Neuronal stem cell (in vitro differentiated cells): ENCODE measurements around the gene TNIK.

Source experiments
- DNase-seq: peaks from one replicate; pipeline ENCODE4 v3.0.0-alpha.2; 2013; ENCODE audit warnings: low spot score
- H2AFZ ChIP-seq: one replicate; pipeline ENCODE4 v1.6.1; 2013; ENCODE audit warnings: mild to moderate bottlenecking, low read length, inconsistent platforms
- H2AK5ac ChIP-seq: 2 replicates; pipeline ENCODE4 v1.6.1; 2013; ENCODE audit warnings: low read depth, mild to moderate bottlenecking, inconsistent platforms, low read length, moderate library complexity, mixed read lengths
- H2BK120ac ChIP-seq: 2 replicates; pipeline ENCODE4 v1.6.1; 2013; ENCODE audit warnings: low read depth, mild to moderate bottlenecking, inconsistent platforms, low read length, moderate library complexity, mixed read lengths
- H2BK12ac ChIP-seq: one replicate; pipeline ENCODE4 v1.6.1; 2013; ENCODE audit warnings: low read length, inconsistent platforms
- H2BK15ac ChIP-seq: 2 replicates; pipeline ENCODE4 v1.6.1; 2013; ENCODE audit warnings: mild to moderate bottlenecking, low read length, inconsistent platforms, mixed read lengths
- H2BK5ac ChIP-seq: one replicate; pipeline ENCODE4 v1.6.1; 2013; ENCODE audit warnings: inconsistent platforms, mild to moderate bottlenecking, low read length, moderate library complexity
- H3K14ac ChIP-seq: one replicate; pipeline ENCODE4 v1.6.1; 2013; ENCODE audit warnings: low read length, inconsistent platforms
- H3K18ac ChIP-seq: 2 replicates; pipeline ENCODE4 v1.6.1; 2013; ENCODE audit warnings: low read length, inconsistent platforms
- H3K23ac ChIP-seq: 2 replicates; pipeline ENCODE4 v1.6.1; 2013; ENCODE audit warnings: low read depth, mild to moderate bottlenecking, mixed read lengths, low read length, inconsistent platforms; ENCODE audit not compliant: poor library complexity
- H3K27ac ChIP-seq: replicated peaks from 3 replicates; pipeline ENCODE4 v1.5.1; 2013; ENCODE audit warnings: low read length, inconsistent platforms
- H3K27me3 ChIP-seq, 3 experiments: 2 replicates each; pipeline ENCODE4 v1.6.1; 2013; ENCODE audit warnings: low read length in 3 of 3, mild to moderate bottlenecking in 2 of 3, inconsistent platforms in 1 of 3, low read depth in 1 of 3, mixed read lengths in 1 of 3, moderate library complexity in 1 of 3; ENCODE audit not compliant: control insufficient read depth in 3 of 3, insufficient read depth in 3 of 3
- H3K36me3 ChIP-seq, 2 donors: replicated peaks in 1 of 2; 2 replicates each; pipeline ENCODE4 v1.6.1; 2013; ENCODE audit warnings: low read length in 2 of 2; ENCODE audit not compliant: control insufficient read depth in 2 of 2, insufficient read depth in 2 of 2
- H3K4ac ChIP-seq: 2 replicates; pipeline ENCODE4 v1.6.1; 2013; ENCODE audit warnings: inconsistent platforms, mild to moderate bottlenecking, low read length, moderate library complexity
- H3K4me1 ChIP-seq, 2 donors: 1 replicate in 1 of 2; 2 replicates in 1 of 2; pipeline ENCODE4 v1.6.1; 2013; ENCODE audit warnings: low read length in 2 of 2, low read depth in 1 of 2; ENCODE audit not compliant: control insufficient read depth in 2 of 2, insufficient read depth in 1 of 2
- H3K4me2 ChIP-seq: one replicate; pipeline ENCODE4 v1.6.1; 2013; ENCODE audit warnings: mild to moderate bottlenecking, low read length, inconsistent platforms; ENCODE audit not compliant: insufficient read depth, poor library complexity, severe bottlenecking
- H3K4me3 ChIP-seq, 2 donors: 2 replicates each; pipeline ENCODE4 v1.5.1; 2013; ENCODE audit warnings: low read length in 2 of 2, mild to moderate bottlenecking in 2 of 2, inconsistent platforms in 1 of 2, moderate library complexity in 1 of 2
- H3K79me1 ChIP-seq: one replicate; pipeline ENCODE4 v1.6.1; 2013; ENCODE audit warnings: low read depth, mild to moderate bottlenecking, inconsistent platforms, low read length, moderate library complexity
- H3K9ac ChIP-seq: one replicate; pipeline ENCODE4 v1.6.1; 2013; ENCODE audit warnings: mild to moderate bottlenecking, low read depth, low read length, inconsistent platforms; ENCODE audit not compliant: poor library complexity
- H3K9me3 ChIP-seq, 2 donors: replicated peaks in 1 of 2; 2 replicates each; pipeline versions ENCODE3 to v1.6.1; 2013; ENCODE audit warnings: low read length in 2 of 2, mild to moderate bottlenecking in 2 of 2, inconsistent platforms in 1 of 2, low read depth in 1 of 2, mixed read lengths in 1 of 2, moderate library complexity in 1 of 2; ENCODE audit not compliant: control insufficient read depth in 2 of 2, insufficient read depth in 1 of 2
- H4K8ac ChIP-seq: one replicate; pipeline ENCODE4 v1.6.1; 2013; ENCODE audit warnings: low read depth, mild to moderate bottlenecking, inconsistent platforms, low read length, moderate library complexity
- H4K91ac ChIP-seq: one replicate; pipeline ENCODE4 v1.6.1; 2013; ENCODE audit warnings: low read length, low read depth, mild to moderate bottlenecking, inconsistent platforms; ENCODE audit not compliant: poor library complexity
- WGBS, 2 donors: extraction: QIAGEN DNeasy Blood & Tissue Kit; methylation state at CpG; one replicate each; pipeline ENCODE4 v1.1.7; 2013; ENCODE audit warnings: missing lambda C conversion rate in 2 of 2, mixed read lengths in 1 of 2; ENCODE audit not compliant: insufficient read length in 2 of 2, insufficient replicate concordance in 1 of 2; ENCODE audit errors: extremely low coverage in 2 of 2; 5-methylcytosine and 5-hydroxymethylcytosine counted together

The TNIK gene

DNA sequence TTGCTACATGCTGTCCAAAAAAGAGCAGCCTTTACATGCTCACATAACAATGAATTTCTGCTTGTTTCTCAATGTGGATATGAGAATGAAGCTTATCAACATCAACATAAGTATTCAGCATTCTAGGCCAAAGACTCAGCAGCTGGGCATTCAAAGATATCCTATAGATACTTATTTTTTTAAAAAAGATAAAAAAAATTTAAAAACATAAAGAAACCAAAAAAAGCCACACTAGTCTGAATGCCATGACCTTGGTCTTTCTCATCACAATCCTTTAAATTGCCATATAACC lies 182.0 kb downstream of the TNIK start:
- Histone ChIP-seq H3K23ac (no peak overlapping the region), H2BK12ac (no peak overlapping the region), H2AK5ac (no peak overlapping the region), H2BK120ac (no peak overlapping the region), H3K4ac (no peak overlapping the region), H2AFZ (no peak overlapping the region), H3K9ac (no peak overlapping the region), H3K9me3 (no peaks in the 10 kb centered on the region), H3K18ac (no peak overlapping the region), H3K79me1 (no peaks in the 10 kb centered on the region), H3K4me3 (no peak overlapping the region), H3K36me3 (no peaks in the 10 kb centered on the region), H3K4me1 (no peaks in the 10 kb centered on the region), H4K8ac (no peak overlapping the region), H2BK15ac (no peak overlapping the region), H3K14ac (no peak overlapping the region), H4K91ac (no peak overlapping the region), H3K27ac (no peak overlapping the region), H3K4me2 (no peak overlapping the region), H3K27me3 (no peaks in the 10 kb centered on the region), H2BK5ac (no peak overlapping the region)
- no peak for DNase-seq

DNA sequence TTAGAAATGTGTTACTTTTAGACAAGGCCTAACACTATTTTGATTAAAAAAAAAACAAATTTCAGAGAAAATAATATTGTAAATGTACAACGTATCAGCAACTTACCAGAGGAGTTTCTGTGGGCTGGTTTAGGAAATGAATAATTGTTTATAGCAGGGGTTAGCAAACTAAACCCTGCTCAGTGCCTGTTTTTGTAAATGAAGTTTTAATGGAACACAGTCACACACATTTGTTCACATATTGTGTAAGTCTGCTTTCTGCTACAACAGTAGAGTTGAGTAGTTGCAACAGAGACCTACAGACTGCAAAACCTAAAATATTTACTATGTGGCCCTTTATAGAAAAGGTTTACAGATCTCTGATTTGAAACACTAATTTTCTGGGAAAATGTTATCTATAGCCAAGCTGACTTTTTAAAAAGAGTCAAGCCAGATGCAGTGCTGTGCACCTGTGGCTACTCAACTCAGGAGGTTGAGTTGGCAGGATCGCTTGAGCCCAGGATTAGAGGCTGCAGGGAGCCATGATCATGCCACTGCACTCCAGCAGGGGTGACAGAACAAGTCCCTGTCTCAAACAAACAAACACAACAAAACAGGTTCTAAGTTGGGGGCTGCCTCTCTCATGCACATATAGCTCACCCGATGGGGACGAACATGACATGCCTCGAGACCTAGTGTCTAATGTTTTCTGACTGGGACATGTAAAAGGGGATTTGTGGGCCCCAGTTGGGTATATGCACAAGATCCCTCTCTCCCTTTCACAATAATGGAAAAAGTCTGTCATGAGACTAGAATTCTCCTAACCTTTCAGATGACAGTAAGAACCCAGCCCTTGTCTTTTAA lies 182.5 kb downstream of the TNIK start:
- no peak overlapping the region for H2AK5ac ChIP-seq
- no peak for DNase-seq
- no peak overlapping the region for H2BK5ac ChIP-seq
- H4K8ac ChIP-seq = no peak overlapping the region
- H3K14ac ChIP-seq = no peak overlapping the region
- no peak overlapping the region for H3K27ac ChIP-seq
- H4K91ac ChIP-seq = no peak overlapping the region
- H3K9me3 ChIP-seq = peaks cover 0 to 5% of the 10 kb centered on the region in 2 donors
- no peaks in the 10 kb centered on the region for H3K4me1 ChIP-seq
- H3K9ac ChIP-seq = no peak overlapping the region
- H2AFZ ChIP-seq = no peak overlapping the region
- no peak overlapping the region for H3K4ac ChIP-seq
- no peak overlapping the region for H3K18ac ChIP-seq
- no peak overlapping the region for H2BK120ac ChIP-seq
- WGBS, 2 donors = no CpG with 5 or more reads among the region's 5 CpGs
- H3K4me3 ChIP-seq = no peak overlapping the region
- no peaks in the 10 kb centered on the region for H3K27me3 ChIP-seq
- H3K36me3 ChIP-seq = no peaks in the 10 kb centered on the region
- H2BK15ac ChIP-seq = no peak overlapping the region
- no peak overlapping the region for H3K23ac ChIP-seq
- no peak overlapping the region for H3K4me2 ChIP-seq
- no peaks in the 10 kb centered on the region for H3K79me1 ChIP-seq
- H2BK12ac ChIP-seq = no peak overlapping the region

DNA sequence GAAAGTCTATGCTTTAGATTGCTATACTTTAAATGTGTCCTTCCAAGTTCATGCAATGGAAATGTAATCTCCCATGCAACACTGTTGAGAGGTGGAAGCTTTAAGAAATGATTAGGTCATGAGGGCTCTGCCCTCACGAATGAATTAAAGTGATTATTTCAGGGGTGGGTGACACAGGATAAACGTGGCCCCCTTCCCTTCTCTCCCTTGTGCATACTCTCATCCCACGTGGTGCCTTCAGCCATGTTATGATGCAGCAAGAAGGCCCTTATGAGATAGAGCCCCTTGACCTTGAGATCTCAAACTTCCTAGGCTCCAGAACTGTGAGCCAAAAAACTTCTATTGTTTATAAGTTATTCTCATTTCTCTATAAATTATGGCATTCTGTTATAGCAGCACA lies 183.3 kb downstream of the TNIK start:
- H2BK5ac ChIP-seq = no peak overlapping the region
- H3K27ac ChIP-seq = no peak overlapping the region
- H3K18ac ChIP-seq = no peak overlapping the region
- H3K4ac ChIP-seq = no peak overlapping the region
- H2AK5ac ChIP-seq = no peak overlapping the region
- no CpG with 5 or more reads among the region's 3 CpGs for WGBS, 2 donors
- H3K14ac ChIP-seq = no peak overlapping the region
- H2BK12ac ChIP-seq = no peak overlapping the region
- no peak overlapping the region for H2BK15ac ChIP-seq
- no peak overlapping the region for H3K4me3 ChIP-seq
- H2AFZ ChIP-seq = no peak overlapping the region
- H3K4me2 ChIP-seq = no peak overlapping the region
- H4K8ac ChIP-seq = no peak overlapping the region
- DNase-seq = no peak
- peaks cover 0 to 6% of the 10 kb centered on the region in 2 donors for H3K9me3 ChIP-seq
- no peak overlapping the region for H3K23ac ChIP-seq
- H2BK120ac ChIP-seq = no peak overlapping the region
- no peaks in the 10 kb centered on the region for H3K79me1 ChIP-seq
- H3K36me3 ChIP-seq = no peaks in the 10 kb centered on the region
- no peaks in the 10 kb centered on the region for H3K27me3 ChIP-seq
- no peaks in the 10 kb centered on the region for H3K4me1 ChIP-seq
- no peak overlapping the region for H3K9ac ChIP-seq
- H4K91ac ChIP-seq = no peak overlapping the region

DNA sequence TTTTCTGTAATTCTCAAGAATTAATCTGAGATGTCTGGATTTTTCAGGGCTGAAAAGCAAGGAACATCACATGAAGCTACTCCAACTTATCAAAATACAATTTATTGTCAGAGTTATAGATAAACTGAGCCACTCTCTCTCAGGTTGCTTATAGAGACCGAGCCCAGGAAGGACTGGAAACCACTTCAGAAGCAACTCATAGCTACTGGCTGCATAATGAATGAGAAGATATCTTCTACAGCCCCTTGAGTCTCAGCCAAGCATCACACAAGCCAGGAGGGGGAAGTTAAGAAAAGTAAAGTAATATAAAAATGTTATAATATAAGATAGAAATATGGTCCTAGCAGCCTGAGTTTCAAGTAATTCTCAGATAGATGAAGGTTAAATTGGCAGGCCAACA lies 186.0 kb downstream of the TNIK start:
- H4K8ac ChIP-seq = no peak overlapping the region
- H3K36me3 ChIP-seq = no peaks in the 10 kb centered on the region
- no peak overlapping the region for H2AFZ ChIP-seq
- H3K27ac ChIP-seq = no peak overlapping the region
- no peak overlapping the region for H3K4me2 ChIP-seq
- H4K91ac ChIP-seq = no peak overlapping the region
- H3K4me1 ChIP-seq = no peaks in the 10 kb centered on the region
- no peak overlapping the region for H3K9ac ChIP-seq
- H3K9me3 ChIP-seq = peaks cover 0 to 8% of the 10 kb centered on the region in 2 donors
- H2AK5ac ChIP-seq = no peak overlapping the region
- no peak overlapping the region for H3K14ac ChIP-seq
- DNase-seq = no peak
- no peak overlapping the region for H3K4me3 ChIP-seq
- H2BK15ac ChIP-seq = no peak overlapping the region
- no peak overlapping the region for H3K4ac ChIP-seq
- H3K79me1 ChIP-seq = no peaks in the 10 kb centered on the region
- no CpG with 5 or more reads among the region's 1 CpG for WGBS, 2 donors
- H3K23ac ChIP-seq = no peak overlapping the region
- H2BK12ac ChIP-seq = no peak overlapping the region
- H2BK5ac ChIP-seq = no peak overlapping the region
- no peaks in the 10 kb centered on the region for H3K27me3 ChIP-seq
- H2BK120ac ChIP-seq = no peak overlapping the region
- H3K18ac ChIP-seq = no peak overlapping the region
